Measurements from ENCODE around the gene JPT2.

DNA sequence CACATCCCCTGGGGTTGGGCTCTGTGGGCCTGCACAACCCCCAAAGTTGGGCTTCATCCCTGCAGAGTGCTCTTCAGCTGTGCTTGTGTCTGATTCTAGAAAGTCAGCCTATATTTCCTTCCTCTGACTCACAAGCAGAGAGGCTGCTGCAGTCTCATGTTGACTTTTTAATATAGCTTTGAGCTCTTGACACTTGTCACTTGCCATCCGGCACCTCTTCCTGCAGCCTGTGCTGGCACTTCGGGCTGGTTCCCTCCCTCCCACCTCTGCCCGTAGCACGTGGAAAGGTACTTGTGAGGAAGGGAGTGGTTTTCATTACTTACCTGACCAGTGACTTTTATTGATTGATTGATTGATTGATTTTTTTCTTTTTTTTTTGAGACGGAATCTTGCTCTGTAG lies 19.0 kb upstream of the JPT2 start:
- TF ChIP-seq, protein P1, sequence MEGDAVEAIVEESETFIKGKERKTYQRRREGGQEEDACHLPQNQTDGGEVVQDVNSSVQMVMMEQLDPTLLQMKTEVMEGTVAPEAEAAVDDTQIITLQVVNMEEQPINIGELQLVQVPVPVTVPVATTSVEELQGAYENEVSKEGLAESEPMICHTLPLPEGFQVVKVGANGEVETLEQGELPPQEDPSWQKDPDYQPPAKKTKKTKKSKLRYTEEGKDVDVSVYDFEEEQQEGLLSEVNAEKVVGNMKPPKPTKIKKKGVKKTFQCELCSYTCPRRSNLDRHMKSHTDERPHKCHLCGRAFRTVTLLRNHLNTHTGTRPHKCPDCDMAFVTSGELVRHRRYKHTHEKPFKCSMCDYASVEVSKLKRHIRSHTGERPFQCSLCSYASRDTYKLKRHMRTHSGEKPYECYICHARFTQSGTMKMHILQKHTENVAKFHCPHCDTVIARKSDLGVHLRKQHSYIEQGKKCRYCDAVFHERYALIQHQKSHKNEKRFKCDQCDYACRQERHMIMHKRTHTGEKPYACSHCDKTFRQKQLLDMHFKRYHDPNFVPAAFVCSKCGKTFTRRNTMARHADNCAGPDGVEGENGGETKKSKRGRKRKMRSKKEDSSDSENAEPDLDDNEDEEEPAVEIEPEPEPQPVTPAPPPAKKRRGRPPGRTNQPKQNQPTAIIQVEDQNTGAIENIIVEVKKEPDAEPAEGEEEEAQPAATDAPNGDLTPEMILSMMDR (IDR thresholded peaks at IDR 0.05) = no peak
- TF ChIP-seq POLR2A (IDR thresholded peaks at IDR 0.05) = no peak

Measured in body of pancreas (tissue), 4 donors.